Immature natural killer cell (primary cell): ENCODE data around the gene DCLK2. TPM values are rescaled to one million over a fixed set of nuclear protein-coding genes. Genes with fewer than 3 reads are reported as not detected.

Source experiments
- DNase-seq, 3 donors: peaks; one replicate each; pipeline ENCODE4 v3.0.0; 2022; ENCODE audit warnings: mixed read lengths in 1 of 3
- H3K27ac Mint-ChIP-seq, 6 donors: one replicate each; pipeline ENCODE4 v1.8.0; 2020; ENCODE audit warnings: mixed read lengths in 6 of 6, mild to moderate bottlenecking in 5 of 6, inconsistent platforms in 4 of 6, moderate library complexity in 3 of 6
- H3K27me3 Mint-ChIP-seq, 3 donors: one replicate each; pipeline ENCODE4 v1.8.0; 2020 to 2021; ENCODE audit warnings: low read depth in 3 of 3, mild to moderate bottlenecking in 3 of 3, mixed read lengths in 3 of 3, moderate library complexity in 3 of 3, inconsistent platforms in 1 of 3
- H3K36me3 Mint-ChIP-seq, 3 donors: one replicate each; pipeline ENCODE4 v1.8.0; 2020; ENCODE audit warnings: mixed read lengths in 3 of 3, inconsistent platforms in 2 of 3, mild to moderate bottlenecking in 2 of 3
- H3K4me1 Mint-ChIP-seq, 2 donors: one replicate each; pipeline ENCODE4 v1.8.0; 2020; ENCODE audit warnings: inconsistent platforms in 2 of 2, mild to moderate bottlenecking in 2 of 2, mixed read lengths in 2 of 2, moderate library complexity in 1 of 2
- H3K4me3 Mint-ChIP-seq, 5 donors: one replicate each; pipeline ENCODE4 v1.8.0; 2020; ENCODE audit warnings: mild to moderate bottlenecking in 5 of 5, mixed read lengths in 5 of 5, inconsistent platforms in 3 of 5, moderate library complexity in 3 of 5
- H3K9me3 Mint-ChIP-seq, 6 donors: one replicate each; pipeline ENCODE4 v1.8.0; 2020; ENCODE audit warnings: mild to moderate bottlenecking in 6 of 6, mixed read lengths in 6 of 6, inconsistent platforms in 4 of 6, moderate library complexity in 3 of 6
- polyA plus RNA-seq, 3 donors: library from polyadenylated mRNA; unstranded; fragments of 300-500 nt; fragmentation: Illumina TruSeq; gene quantifications; one replicate each; pipeline ENCODE4 v1.2.3, GENCODE V29; 2021

The DCLK2 gene
- polyA plus RNA-seq, 3 donors from 2014 or later: not detected

DNA sequence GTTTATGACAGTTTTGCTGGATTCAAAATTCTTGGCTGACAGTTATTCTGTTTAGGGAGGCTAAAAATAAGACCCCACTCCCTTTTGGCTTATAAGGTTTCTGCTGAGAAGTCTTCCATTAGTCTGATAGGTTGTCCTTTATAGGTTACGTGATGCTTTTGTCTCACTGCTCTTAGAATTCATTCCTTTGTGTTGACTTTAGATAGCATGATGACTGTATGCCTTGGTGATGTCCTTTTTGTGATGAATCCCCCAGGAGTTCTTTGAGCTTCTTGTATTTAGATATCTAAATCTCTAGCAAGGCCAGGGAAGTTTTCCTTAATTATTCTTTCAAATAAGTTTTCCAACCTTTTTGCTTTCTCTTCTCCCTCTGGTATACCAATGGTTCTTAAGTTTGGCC is 36.4 kb downstream of the DCLK2 start:
- H3K36me3 Mint-ChIP-seq: no peaks in the 10 kb centered on the region
- H3K27ac Mint-ChIP-seq: no peak overlapping the region
- no peaks in the 10 kb centered on the region for H3K27me3 Mint-ChIP-seq
- no peak overlapping the region for H3K4me3 Mint-ChIP-seq
- no peak for DNase-seq
- no peaks in the 10 kb centered on the region for H3K4me1 Mint-ChIP-seq
- peaks cover 4 to 17% (median 6%) of the 10 kb centered on the region in 6 donors for H3K9me3 Mint-ChIP-seq

DNA sequence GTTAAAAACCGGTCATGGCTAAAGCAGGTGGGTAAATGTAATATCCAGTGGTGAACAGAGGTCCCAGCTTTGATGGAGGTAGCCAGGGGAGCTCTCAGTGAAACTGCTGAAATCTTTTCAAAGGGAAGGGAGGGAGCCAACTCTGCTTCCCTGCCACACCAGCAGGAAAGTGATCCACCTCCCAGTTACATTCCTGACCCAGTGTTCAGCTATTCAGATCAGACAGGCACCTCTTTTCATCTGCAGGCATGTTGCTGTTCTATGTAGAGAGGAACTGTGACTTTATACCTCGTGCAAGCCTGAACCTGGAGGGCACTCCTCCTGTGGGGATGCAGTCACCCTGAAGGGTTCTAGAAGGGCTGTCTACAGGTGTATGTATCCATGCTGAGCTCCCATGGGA is 37.6 kb downstream of the DCLK2 start:
- Mint-ChIP-seq H3K27ac (no peak overlapping the region), H3K4me3 (no peak overlapping the region), H3K36me3 (no peaks in the 10 kb centered on the region), H3K9me3 (peaks cover 0 to 17% (median 6%) of the 10 kb centered on the region in 6 donors), H3K4me1 (no peaks in the 10 kb centered on the region), H3K27me3 (no peaks in the 10 kb centered on the region)
- no peak for DNase-seq

DNA sequence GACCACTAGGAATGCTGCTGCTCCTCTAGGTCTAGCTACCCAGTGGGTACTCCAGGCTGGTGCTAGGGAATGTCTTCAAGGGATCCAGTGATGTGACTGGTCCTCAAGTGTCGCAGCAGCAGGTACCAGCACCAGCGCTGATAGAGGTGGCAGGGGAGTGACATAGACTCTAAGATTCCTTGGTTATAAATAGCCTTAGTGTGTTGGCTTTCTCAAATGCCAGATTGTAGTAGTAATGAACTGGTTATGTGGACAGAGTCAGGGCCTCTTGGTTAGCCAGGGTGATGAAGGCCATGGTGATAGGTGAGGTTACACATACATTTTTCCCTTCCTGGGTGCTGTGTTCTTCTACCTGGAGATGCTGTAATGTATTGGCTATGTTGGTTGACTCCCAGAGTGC is 38.3 kb downstream of the DCLK2 start:
- no peaks in the 10 kb centered on the region for H3K4me1 Mint-ChIP-seq
- no peaks in the 10 kb centered on the region for H3K36me3 Mint-ChIP-seq
- H3K4me3 Mint-ChIP-seq: no peak overlapping the region
- no peaks in the 10 kb centered on the region for H3K27me3 Mint-ChIP-seq
- DNase-seq: no peak
- H3K27ac Mint-ChIP-seq: no peak overlapping the region
- H3K9me3 Mint-ChIP-seq: peaks cover 2 to 17% (median 5%) of the 10 kb centered on the region in 6 donors

GRCh38 chr4:150117094-150117493 is 38.8 kb downstream of the DCLK2 start:
- Mint-ChIP-seq H3K4me1 (no peaks in the 10 kb centered on the region), H3K4me3 (no peak overlapping the region), H3K9me3 (peaks cover 4 to 17% (median 5%) of the 10 kb centered on the region in 6 donors), H3K27me3 (no peaks in the 10 kb centered on the region), H3K36me3 (no peaks in the 10 kb centered on the region), H3K27ac (no peak overlapping the region)
- DNase-seq: no peak

DNA sequence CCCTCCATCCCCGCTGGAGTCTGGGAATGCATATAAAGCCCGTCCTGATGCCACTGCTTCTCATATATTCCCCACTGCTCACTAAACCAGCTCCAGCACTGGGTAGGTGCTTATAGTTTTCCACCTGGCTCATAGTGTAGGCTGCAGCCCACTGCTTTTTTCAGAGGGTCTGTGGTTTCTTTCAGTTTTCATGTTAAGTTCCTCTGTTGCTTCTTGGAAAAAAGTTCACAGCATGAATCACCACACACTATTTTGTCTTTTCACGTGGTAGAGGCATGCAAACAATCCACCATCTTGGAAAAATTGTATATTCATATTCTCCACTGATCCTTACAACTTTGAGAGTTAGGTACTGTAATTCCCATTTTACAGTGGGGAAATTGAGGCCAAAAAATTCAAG is 39.4 kb downstream of the DCLK2 start:
- Mint-ChIP-seq H3K27ac (no peak overlapping the region), H3K4me1 (no peaks in the 10 kb centered on the region), H3K9me3 (peaks cover 4 to 17% (median 7%) of the 10 kb centered on the region in 6 donors), H3K27me3 (no peaks in the 10 kb centered on the region), H3K36me3 (no peaks in the 10 kb centered on the region), H3K4me3 (no peak overlapping the region)
- DNase-seq: no peak

- no peak for DNase-seq
- Mint-ChIP-seq H3K27me3 (no peaks in the 10 kb centered on the region), H3K9me3 (peaks cover 4 to 13% (median 6%) of the 10 kb centered on the region in 6 donors), H3K36me3 (no peaks in the 10 kb centered on the region), H3K27ac (no peak overlapping the region), H3K4me3 (no peak overlapping the region), H3K4me1 (no peaks in the 10 kb centered on the region)
These were observed 41.2 kb downstream of the DCLK2 start for GRCh38 chr4:150119492-150119891.

DNA sequence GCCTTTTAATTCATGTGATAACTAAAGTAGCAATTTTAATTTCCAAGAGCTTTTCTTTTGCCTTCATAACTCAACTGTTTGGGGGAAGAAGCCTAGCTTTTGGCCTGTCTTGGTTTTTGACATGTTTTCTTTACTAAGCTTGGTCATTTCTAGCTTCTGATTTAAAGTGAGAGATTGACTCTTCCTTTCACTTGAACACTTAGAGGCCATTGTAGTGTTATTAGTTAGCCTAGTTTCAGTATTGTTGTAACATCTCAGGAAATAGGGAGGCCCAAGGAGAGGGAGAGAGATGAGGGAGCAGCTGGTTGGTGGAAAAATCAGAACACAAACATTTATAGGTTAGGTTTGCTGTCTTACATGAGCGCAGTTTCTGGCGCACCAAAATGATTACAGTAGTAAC is 44.8 kb downstream of the DCLK2 start:
- no peaks in the 10 kb centered on the region for H3K4me1 Mint-ChIP-seq
- H3K9me3 Mint-ChIP-seq: peaks cover 0 to 7% (median 1%) of the 10 kb centered on the region in 6 donors
- no peak overlapping the region for H3K27ac Mint-ChIP-seq
- no peaks in the 10 kb centered on the region for H3K36me3 Mint-ChIP-seq
- no peak for DNase-seq
- H3K4me3 Mint-ChIP-seq: no peak overlapping the region
- H3K27me3 Mint-ChIP-seq: no peaks in the 10 kb centered on the region

DNA sequence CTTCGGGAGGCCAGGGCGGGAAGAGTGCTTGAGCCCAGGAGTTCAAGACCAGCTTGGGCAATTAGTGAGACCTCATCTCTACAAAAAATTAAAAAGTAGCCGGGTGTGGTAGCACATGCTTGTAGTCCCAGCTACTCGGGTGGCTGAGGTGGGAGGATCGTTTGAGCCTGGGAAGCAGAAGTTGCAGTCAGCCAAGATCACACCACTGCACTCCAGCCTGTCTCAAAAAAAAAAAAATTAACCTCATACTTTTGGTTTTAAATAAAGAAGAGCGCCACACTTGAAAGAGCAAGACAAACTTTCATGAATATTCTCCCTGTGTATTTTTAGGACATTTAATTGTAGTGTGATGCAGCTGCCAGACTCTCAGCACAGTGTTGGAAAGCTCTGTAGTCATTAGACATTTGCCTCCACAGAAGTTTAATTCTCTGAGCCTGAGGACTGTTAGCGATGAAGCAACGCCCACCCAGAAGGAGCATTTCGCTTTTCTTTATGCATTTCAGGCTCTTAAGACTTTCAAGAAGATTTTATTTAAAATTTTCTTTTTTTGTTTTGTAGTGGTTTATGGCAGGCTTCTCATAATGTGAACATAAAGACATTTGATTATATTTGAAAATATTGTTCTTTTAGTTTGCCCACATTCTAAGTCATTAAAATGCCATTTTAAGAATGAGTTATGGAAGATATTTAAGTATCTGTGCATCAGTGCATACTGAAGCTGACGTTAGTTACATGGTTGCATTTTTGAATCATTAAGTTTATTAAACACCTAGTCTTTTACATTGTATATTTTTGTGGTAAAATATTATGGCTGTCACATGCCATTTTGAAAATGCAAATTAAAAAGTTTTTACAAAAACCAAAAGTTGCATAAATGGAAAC is 45.8 kb downstream of the DCLK2 start:
- no peak overlapping the region for H3K4me3 Mint-ChIP-seq
- no peaks in the 10 kb centered on the region for H3K4me1 Mint-ChIP-seq
- H3K9me3 Mint-ChIP-seq: peaks cover 0 to 7% (median 1%) of the 10 kb centered on the region in 6 donors
- no peaks in the 10 kb centered on the region for H3K27me3 Mint-ChIP-seq
- H3K27ac Mint-ChIP-seq: no peak overlapping the region
- H3K36me3 Mint-ChIP-seq: no peaks in the 10 kb centered on the region
- DNase-seq: no peak

DNA sequence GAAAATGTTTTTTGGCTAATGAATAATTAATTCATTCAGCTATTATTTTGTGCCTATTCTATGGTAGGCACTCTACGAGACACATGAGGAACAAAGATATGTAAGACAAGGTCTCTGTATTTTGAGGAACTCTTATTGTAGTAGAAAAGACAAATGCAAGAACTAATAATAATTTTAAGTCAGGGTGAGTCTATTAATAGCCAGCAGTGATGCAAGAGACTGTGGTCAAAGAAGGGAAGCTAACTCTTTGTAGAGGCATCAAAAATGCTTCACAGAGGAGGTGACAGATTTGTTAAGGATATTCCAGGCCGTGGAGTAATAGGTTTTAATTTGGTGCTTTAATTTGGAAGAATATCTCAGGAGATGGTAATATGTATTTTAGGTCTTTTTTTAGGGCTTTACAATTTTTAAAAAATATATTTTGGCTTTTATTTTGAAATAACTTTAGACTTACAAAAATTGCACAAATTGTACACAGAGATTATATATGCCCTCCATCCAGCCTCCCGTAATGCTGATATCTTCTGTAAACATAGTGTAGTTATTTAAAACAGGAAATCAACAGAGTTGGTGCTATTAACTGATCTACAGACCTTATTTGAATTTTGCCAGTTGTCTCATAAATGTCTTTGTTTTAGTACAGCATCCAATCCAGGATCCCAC is 48.1 kb downstream of the DCLK2 start:
- Mint-ChIP-seq H3K4me3 (no peak overlapping the region), H3K4me1 (no peaks in the 10 kb centered on the region), H3K36me3 (no peaks in the 10 kb centered on the region), H3K9me3 (peaks cover 0 to 7% (median 1%) of the 10 kb centered on the region in 6 donors), H3K27ac (no peak overlapping the region), H3K27me3 (peaks cover 0 to 2% (median 0%) of the 10 kb centered on the region in 3 donors)
- no peak for DNase-seq

GRCh38 chr4:150126864-150127203 is 48.6 kb downstream of the DCLK2 start:
- Mint-ChIP-seq H3K9me3 (peaks cover 0 to 4% (median 1%) of the 10 kb centered on the region in 6 donors), H3K27ac (no peak overlapping the region), H3K4me3 (no peak overlapping the region), H3K36me3 (no peaks in the 10 kb centered on the region), H3K4me1 (no peaks in the 10 kb centered on the region), H3K27me3 (peaks cover 0 to 2% (median 0%) of the 10 kb centered on the region in 3 donors)
- no peak for DNase-seq

GRCh38 chr4:150127757-150128156 is 49.5 kb downstream of the DCLK2 start:
- H3K27ac Mint-ChIP-seq: no peak overlapping the region
- peaks cover 0 to 2% (median 0%) of the 10 kb centered on the region in 3 donors for H3K27me3 Mint-ChIP-seq
- H3K9me3 Mint-ChIP-seq: peaks cover 0 to 2% (median 0%) of the 10 kb centered on the region in 6 donors
- no peak for DNase-seq
- H3K36me3 Mint-ChIP-seq: no peaks in the 10 kb centered on the region
- no peaks in the 10 kb centered on the region for H3K4me1 Mint-ChIP-seq
- no peak overlapping the region for H3K4me3 Mint-ChIP-seq

GRCh38 chr4:150130933-150131332 is 52.7 kb downstream of the DCLK2 start:
- Mint-ChIP-seq H3K4me1 (no peaks in the 10 kb centered on the region), H3K27ac (no peak overlapping the region), H3K27me3 (peaks cover 0 to 2% (median 0%) of the 10 kb centered on the region in 3 donors), H3K9me3 (peaks cover 0 to 1% (median 0%) of the 10 kb centered on the region in 6 donors), H3K4me3 (no peak overlapping the region), H3K36me3 (no peaks in the 10 kb centered on the region)
- DNase-seq: no peak

DNA sequence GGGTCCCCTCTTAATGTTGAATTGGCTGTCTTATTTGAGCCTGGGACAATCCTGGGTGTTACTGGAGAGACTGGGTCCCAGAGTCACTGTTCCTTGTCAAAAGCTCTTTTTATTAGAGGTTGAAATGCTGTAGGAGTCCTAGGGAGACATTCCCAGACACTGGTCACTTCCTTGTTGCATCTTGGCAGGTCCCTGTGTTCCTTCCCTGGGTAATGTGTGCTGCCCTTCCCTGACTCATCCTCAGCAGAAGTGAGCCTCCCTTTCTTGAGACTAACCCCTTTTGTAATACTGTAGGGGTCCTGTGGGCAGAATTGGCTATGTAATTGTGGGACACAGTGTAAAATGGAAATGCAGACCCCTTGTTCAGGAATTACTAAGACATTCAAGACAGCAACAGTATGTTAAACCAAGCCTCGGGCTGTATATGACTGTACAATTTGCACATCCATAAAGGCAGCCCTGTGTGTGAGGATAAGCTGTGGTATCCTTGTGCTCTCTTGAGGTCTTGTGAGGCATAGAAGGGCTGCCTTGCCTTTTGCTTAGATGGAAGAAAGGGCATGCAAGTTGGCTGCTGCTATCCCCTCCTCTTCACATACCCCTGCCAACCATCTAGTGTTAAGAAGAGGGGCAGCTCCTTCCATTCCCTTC is 53.5 kb downstream of the DCLK2 start:
- Mint-ChIP-seq H3K27me3 (peaks cover 0 to 2% (median 0%) of the 10 kb centered on the region in 3 donors), H3K36me3 (no peaks in the 10 kb centered on the region), H3K27ac (no peak overlapping the region), H3K4me1 (no peaks in the 10 kb centered on the region), H3K4me3 (no peak overlapping the region), H3K9me3 (peaks cover 0 to 1% (median 0%) of the 10 kb centered on the region in 6 donors)
- DNase-seq: no peak

- H3K4me3 Mint-ChIP-seq: no peak overlapping the region
- H3K27me3 Mint-ChIP-seq: peaks cover 0 to 2% (median 0%) of the 10 kb centered on the region in 3 donors
- peaks cover 0 to 1% (median 0%) of the 10 kb centered on the region in 6 donors for H3K9me3 Mint-ChIP-seq
- H3K4me1 Mint-ChIP-seq: no peaks in the 10 kb centered on the region
- no peak for DNase-seq
- no peak overlapping the region for H3K27ac Mint-ChIP-seq
- H3K36me3 Mint-ChIP-seq: no peaks in the 10 kb centered on the region
These were observed 55.4 kb downstream of the DCLK2 start for GRCh38 chr4:150133605-150134004.
